GM19328 (cell line): Measurements from ENCODE around the gene MEF2C.
"Not testable (repeated sequence)": the region's sequence is repeated elsewhere in the genome, so short reads cannot be mapped to it uniquely, and the experiment has no call there.

Experiments
- ATAC-seq: cut with Tn5 transposase; IDR thresholded peaks from one replicate; pipeline ENCODE4 v1.9.1; 2021; ENCODE audit warnings: mild to moderate bottlenecking, moderate library complexity; ENCODE audit not compliant: unreplicated experiment

Gene MEF2C

GRCh38 chr5:88863523-88863922 lies 19.5 kb downstream of the MEF2C start:
- no peak for ATAC-seq

GRCh38 chr5:88862547-88863175 lies 20.3 kb downstream of the MEF2C start:
- no peak for ATAC-seq

GRCh38 chr5:88861231-88861630 lies 21.8 kb downstream of the MEF2C start:
- no peak for ATAC-seq

GRCh38 chr5:88860501-88860900 lies 22.5 kb downstream of the MEF2C start:
- ATAC-seq = no peak

GRCh38 chr5:88858392-88858791 lies 24.6 kb downstream of the MEF2C start:
- no peak for ATAC-seq

GRCh38 chr5:88856381-88856780 lies 26.6 kb downstream of the MEF2C start:
- not testable (repeated sequence) for ATAC-seq

- no peak for ATAC-seq
Observed at GRCh38 chr5:88854769-88855168, 28.2 kb downstream of the MEF2C start.

DNA sequence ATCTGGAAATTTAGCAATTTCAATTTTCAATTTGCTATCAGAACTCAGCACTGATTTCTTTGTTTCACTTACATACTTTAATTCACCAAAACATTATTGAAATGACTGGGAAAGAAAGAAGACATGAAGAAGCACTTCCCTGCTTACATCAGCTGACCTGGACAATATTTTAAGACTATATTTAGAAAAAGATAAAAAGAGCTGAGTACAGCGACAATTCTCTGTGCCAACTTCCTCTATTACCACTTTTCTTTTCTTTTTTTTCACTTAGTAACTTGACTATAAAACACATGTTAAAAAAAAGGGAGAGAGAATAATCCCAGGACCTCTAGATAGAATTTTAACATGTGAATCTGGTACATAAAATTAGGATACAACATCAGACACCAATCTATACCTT lies 35.6 kb downstream of the MEF2C start:
- ATAC-seq = no peak

GRCh38 chr5:88846434-88846833 lies 36.5 kb downstream of the MEF2C start:
- no peak for ATAC-seq

DNA sequence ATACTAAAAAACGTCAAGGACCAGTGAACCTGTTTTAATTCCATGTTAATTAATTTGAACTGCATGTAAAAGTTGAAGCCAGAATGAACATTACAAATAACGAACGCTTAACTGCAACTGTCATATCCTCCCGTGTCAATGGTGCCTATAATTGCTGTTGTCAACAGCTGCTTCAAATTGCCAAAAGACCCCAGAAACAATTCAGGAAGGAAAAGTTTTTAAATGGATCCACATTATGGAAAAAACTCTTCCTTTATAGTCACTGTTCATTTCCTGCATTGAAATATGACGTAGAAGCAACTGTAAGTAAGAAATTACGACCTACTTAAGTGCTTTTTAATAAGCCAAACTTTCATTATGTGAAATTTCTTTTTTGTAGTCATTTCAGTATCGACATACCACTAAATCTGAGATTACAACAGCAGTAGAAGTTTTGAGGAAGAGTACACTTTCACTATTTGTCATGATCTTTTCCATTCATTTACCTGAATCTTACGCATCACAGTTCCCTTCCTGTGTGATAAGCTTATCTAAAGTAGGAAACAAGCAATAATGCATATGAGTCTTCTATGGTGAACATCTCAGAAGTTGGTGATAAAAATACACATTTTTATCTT lies 37.8 kb downstream of the MEF2C start:
- peak; percentile 65 for ATAC-seq

DNA sequence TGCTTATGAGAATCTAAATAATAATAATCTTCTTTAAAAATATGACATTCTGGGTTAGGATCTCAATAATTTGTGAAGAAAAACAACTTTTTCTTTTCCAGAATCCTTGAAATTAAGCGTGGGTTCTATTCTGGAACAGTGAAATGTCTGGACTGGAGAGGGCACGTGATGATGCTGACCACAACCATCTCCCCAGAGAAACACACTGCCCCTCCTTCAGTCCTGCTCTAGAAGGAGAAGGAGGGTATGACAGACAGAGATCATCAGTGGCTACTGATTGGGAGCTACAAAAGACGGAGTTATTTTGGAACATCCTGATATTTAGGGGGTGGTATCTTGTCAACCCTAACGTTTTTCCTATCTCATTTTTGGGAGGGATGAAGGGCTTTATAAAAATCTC lies 40.2 kb downstream of the MEF2C start:
- ATAC-seq = no peak

- no peak for ATAC-seq
Observed at GRCh38 chr5:88841212-88841611, 41.8 kb downstream of the MEF2C start.

DNA sequence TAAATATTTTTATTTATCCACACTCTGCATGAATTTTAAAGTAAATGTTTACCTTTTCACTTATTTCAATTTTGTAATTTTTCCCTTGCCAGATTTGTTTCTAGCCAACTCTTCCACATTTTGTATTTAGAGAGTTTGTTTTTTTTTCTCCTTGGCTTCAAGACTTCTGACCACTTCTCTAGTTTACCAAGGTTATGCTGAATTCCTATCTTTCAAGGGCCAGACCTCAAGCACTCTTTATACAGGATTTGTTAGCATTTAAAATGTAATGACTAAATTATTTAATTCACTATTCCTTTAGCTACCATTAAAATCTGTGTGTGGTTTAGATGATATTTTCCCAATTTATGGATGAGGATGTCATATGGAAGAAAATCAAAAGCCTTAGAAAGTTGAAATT lies 42.5 kb downstream of the MEF2C start:
- no peak for ATAC-seq

GRCh38 chr5:88839238-88839637 lies 43.7 kb downstream of the MEF2C start:
- ATAC-seq = no peak

DNA sequence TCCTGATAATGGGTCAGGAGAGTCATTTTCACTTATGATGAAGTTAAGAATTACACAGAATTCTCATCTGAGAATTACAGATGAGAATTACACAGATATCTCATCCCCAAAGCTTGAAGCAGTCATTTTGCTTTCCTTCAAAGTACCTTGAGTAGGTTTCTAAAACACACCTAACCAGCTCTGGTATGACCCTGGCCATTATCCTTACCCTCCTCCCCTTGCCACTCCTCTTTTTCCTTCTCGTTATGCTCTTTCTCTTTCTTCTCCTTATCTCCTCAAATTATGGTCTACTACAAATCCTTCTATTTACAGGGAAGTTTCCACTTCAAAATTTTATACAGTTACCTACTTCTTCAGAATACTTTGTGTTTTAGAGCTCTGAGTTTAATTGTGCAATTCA lies 44.5 kb downstream of the MEF2C start:
- no peak for ATAC-seq

- no peak for ATAC-seq
Observed at GRCh38 chr5:88837817-88838216, 45.2 kb downstream of the MEF2C start.

DNA sequence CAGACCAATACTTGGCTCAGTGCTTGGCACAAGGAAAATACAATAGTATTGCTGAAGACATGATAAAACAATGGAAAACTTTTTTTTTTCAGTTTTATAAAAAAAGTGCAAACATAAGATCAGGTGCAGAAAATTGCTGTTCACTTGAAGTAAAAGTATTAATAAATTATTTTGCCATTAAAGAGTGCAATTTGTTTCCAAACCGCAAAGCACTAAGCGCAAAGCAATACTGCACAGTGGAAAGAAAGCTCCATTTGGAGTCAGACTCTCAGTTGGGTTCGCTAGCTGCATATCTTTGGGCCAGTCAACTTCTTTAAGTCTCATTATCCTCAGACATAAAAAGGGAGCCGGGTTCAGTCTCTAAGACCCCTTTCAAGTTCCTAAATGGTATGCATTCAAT lies 45.8 kb downstream of the MEF2C start:
- ATAC-seq = no peak

GRCh38 chr5:88836195-88836838 lies 46.7 kb downstream of the MEF2C start:
- no peak for ATAC-seq

- no peak for ATAC-seq
Observed at GRCh38 chr5:88834499-88834898, 48.5 kb downstream of the MEF2C start.

GRCh38 chr5:88834131-88834462 lies 48.9 kb downstream of the MEF2C start:
- no peak for ATAC-seq

- ATAC-seq = peak; percentile 47
Observed at GRCh38 chr5:88833371-88834130, 49.4 kb downstream of the MEF2C start.

DNA sequence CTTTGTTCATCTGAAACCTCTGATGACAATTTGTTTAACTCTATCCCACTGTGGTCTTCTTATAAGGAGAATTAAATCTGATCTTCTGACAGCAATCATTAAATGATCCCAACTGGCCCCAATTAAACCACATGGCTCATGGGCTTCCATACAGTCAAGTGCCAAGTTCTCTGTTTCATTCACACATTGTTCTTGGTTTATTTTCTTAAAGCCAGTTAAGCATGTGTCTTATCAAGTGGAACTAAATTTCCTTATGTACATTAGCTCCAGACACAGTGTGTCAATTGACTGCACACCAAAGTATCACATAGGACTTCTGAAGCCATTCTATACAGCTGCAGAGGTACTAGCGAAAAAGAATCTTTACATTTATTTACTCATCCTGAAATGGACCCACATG lies 51.2 kb downstream of the MEF2C start:
- ATAC-seq = no peak
